GM18868 (cell line): ENCODE results near the gene CAMTA1.

Source experiments
- ATAC-seq: cut with Tn5 transposase; IDR thresholded peaks from one replicate; pipeline ENCODE4 v1.9.1; 2021; ENCODE audit warnings: mild to moderate bottlenecking, moderate library complexity; ENCODE audit not compliant: unreplicated experiment

CAMTA1 gene

GRCh38 chr1:6995789-6996188 is 210.5 kb downstream of the CAMTA1 start:
- ATAC-seq = no peak

GRCh38 chr1:6996371-6996770 is 211.1 kb downstream of the CAMTA1 start:
- no peak for ATAC-seq

- no peak for ATAC-seq
Measured at GRCh38 chr1:6996866-6997265, 211.6 kb downstream of the CAMTA1 start.

DNA sequence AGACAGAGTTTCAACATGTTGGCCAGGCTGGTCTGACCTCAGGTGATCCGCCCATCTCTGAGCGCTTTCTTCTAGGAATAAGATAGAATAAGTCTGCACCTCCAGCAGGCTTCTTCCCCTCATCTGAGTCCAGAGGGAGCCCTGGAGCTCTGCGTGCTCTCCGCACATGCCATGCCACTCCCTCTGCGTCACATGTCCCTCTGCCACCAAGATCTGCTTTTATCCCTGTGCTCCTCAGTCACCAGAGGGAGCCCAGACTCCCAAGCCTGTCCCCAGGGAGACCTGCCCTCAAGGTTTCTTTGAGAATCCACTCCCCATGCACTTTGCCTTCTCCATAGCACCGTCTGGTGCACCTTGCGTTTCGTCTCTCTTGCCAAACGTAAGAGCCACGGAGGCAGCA is 213.0 kb downstream of the CAMTA1 start:
- ATAC-seq = no peak

DNA sequence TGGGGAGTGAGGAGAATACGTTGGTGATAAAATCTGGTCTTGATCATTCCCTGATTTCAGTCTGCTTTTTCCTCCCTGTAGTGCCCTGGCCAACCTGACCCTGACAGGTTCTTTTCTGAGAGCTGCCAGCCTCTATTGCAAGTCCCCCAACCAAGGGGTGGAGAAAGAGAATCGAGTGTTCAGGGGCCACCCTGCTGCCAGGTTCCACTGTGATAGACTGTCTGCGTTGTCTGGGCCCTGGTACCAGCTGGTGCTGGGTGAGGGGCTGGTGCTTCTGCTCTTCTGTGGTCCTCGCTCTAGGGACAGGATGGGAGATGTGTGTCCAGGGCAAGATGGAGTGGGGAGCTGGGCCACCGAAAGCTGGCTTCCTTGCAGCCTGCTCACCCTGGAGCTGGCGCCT is 214.6 kb downstream of the CAMTA1 start:
- no peak for ATAC-seq

DNA sequence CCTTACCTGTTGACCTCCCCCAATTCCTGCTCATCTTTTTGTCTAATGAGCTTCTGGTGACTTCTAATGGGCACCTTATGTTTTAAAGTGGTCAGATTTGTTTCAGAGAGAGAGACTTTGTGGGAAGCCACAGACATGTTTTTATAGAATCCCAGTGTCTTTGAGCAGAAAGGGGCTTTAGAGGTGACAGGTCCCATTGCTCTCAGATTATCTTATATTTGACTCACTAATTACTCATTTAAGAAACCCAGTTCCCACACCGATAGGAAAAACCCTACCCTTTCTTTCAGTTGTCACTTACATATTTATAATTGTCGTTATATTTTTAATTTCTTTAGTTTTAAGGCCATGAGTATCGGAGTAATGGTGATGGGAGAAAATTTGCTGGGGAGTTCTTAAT is 215.5 kb downstream of the CAMTA1 start:
- ATAC-seq = no peak

- ATAC-seq = no peak
Measured at GRCh38 chr1:7002728-7003127, 217.5 kb downstream of the CAMTA1 start.

DNA sequence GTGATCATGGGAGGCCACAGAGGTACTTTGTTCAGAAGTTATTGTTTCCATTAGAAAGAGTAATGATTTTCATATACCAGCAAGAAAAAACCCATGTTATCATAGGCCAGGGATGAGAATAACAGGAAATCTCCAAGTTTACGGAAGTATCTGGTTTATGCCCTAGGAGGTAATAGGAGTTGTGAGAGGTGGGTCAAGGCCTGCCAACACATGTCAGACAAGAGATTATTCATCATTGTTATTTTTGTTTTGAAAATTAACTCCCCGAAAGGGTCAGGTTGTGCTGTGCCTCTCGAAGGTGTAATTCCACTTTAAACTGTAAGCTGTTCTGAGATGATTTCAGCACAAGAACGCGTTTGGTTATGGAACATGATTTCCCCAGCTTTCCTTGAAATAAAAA is 218.4 kb downstream of the CAMTA1 start:
- ATAC-seq = no peak

DNA sequence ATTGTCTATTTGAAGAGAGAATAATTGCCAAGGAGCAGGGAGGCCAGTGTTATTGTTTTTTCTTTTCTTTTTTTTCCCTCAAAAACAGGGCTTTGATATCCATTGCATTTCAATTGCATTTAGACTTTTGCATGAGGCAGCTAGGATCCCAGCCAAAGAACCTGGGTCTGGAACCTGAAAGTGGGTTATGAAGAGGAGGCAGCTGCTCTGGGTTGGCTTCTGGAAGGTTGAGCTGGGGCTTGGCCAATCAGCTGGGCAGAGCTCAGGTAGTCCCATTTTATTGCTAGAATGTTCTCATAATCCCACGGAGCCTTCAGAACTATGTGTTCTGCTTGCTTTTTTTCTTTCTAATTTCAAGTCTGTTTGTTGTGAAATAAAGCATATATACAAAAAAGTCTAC is 218.9 kb downstream of the CAMTA1 start:
- no peak for ATAC-seq

GRCh38 chr1:7005762-7006161 is 220.5 kb downstream of the CAMTA1 start:
- ATAC-seq = no peak

DNA sequence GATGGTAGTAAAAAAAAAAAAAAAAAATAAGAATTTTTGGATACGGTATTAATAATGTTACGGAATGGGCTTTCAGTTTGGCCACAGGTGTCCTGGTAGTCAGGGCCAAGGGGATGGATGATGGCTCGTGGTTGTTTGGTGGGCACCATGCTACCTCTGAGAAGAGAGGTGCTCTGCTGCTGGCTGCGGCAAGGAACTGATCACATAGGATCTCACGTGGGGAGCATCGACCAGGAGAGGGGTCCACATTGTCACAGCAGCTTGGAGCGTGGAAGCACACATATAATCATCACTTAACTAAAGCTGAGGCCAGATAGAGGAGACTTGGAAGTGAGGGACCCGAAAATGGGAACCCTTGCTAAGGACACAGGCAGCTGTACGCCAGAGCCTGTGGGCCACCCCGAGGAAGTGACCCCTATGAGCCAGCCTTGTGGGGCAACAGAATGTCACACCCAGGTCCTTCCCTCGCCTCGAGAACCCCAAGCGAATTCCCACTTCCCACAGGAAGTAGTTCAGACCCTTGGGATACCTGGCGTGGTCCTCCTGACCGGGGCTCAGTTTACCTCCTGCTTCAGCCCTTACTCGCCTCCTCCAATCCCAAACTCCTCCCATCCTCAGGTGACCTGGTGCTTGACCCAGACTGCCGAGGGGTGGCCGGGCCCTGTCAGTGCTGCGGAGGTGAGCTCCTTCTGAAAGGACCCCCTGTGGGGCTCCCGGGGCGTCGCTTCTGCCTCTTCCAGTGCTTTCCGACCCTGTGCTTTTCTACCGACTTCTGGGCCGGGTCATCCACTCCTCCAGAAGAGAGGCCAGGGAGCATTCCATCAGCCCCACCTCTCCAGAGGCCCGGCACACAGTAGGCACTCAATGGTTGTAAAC is 222.0 kb downstream of the CAMTA1 start:
- ATAC-seq = no peak

DNA sequence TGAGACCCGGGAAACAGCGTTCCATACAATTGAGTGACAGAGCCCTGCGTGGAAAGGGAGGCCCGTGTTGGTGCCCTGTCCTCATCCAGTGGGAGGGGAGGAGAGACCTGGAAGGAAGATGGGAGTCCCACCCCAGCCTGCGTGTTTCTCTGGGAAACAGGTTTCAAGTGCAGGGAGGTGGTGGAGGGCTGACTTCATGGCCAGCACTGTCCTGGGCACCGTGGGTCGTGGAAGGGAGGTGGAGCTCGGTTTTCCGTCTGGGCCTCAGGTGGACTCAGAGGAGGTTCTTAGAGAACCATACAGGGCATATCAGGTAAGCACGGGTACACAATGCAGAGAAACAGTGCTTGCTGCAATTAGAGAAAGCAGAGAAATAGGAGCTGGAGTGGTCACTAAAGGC is 222.6 kb downstream of the CAMTA1 start:
- no peak for ATAC-seq

DNA sequence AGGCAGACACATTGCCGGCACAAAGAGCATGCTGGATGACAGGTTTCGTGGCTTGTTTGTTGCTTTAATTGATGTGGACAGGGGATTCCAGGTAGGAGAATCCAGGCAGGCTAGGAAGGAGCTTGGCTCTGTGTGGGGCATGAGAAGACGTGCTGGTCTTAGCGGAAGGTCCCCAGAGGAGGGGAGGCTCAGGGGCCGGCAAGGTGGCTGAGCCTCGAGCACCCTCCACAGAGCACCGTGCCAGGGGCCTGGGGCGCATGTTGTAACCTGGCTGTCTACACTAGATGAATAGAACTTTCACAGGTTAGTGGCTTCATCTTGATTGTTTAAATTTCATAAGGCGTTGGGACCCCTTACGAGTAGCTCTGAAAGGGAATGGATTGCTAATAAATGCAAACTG is 223.1 kb downstream of the CAMTA1 start:
- no peak for ATAC-seq

- ATAC-seq = no peak
Measured at GRCh38 chr1:7008975-7009740, 223.9 kb downstream of the CAMTA1 start.

DNA sequence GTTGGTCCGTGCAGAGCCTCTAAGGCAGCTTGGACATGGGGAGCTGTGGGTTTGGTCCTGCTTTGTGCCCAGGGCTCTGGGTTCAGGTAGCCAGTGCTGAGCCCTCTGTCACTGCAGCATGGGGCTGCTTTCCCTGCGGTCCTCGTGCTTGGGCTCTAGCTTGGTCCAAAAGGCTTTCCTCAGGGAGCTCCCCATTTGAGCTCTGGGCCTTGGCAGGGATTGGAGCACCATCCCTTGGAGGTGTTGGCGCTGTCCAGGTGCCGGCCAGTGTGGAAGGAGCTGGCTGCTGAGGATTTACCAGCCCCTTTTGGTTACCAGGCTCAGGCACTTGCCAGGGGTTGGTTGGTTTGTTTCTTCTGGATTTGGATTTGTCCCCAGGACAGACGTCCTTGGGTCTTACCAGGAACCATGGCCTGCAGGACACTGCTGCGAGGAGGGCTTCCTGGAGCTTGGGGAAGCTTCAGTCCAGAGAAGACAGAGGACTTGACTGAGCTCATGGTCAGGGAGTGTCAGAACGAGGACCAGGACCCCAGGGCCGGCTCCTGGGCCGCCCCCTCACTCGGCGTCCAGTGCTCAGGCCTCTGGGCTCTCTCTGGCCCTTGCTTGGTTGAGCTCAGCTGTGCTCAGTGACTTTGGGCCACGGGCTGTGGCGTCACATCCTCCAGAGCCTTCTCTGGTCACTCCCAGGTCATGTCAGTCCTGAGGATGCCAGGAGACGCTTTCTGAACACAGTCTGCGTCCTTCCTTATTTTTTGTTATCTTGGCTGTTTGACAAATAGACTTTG is 224.7 kb downstream of the CAMTA1 start:
- ATAC-seq = no peak

DNA sequence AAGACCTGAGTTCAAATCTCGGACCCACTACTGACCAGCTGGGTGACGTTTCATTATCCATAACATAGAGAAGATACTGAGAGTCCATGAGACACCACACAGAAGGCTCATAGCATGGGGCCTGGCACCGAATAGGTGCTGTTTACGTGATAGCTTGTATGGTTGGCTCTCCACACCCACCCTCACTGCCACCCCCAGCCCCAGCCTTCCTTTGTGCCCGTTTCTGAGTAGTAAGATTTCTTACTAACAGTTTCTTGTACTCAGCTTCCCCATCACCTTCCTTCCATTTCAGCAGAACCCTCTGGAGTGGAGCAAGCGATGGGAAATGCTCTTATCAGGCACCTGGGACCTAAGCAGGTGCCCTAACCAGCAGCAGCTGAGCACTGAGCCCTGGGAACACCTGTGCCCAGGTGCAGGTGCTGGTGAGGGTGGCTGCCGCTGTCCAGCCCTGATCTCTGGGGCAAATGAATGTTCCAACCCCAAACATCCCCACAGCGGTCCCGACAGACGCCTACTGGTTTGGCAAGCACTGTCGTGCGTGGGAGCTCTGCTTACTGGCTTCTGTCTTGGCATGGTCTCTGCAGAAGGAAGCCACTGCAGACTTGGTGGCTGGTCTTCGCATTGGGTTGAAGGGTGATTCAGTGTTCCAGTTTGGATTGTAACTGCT is 225.4 kb downstream of the CAMTA1 start:
- no peak for ATAC-seq

DNA sequence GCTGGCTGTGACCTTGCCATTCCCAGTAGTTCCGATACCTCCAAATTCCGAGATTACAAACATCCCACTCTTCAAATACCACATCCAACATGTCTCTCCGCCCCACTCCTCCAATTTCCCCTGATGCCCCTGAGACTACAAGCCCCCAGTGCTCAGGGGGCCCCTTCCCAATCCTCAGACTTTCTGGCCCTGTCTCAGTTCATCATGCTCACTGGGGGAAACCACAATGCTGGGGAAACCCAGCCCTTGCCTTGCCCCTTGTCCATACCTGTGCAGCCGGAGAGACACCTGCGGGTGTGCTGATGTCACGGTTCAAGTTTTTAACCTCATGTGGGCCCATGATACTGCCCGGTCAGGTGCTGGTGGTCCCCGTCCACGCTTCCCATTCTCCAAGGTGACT is 226.6 kb downstream of the CAMTA1 start:
- no peak for ATAC-seq

- no peak for ATAC-seq
Measured at GRCh38 chr1:7012461-7012924, 227.2 kb downstream of the CAMTA1 start.

DNA sequence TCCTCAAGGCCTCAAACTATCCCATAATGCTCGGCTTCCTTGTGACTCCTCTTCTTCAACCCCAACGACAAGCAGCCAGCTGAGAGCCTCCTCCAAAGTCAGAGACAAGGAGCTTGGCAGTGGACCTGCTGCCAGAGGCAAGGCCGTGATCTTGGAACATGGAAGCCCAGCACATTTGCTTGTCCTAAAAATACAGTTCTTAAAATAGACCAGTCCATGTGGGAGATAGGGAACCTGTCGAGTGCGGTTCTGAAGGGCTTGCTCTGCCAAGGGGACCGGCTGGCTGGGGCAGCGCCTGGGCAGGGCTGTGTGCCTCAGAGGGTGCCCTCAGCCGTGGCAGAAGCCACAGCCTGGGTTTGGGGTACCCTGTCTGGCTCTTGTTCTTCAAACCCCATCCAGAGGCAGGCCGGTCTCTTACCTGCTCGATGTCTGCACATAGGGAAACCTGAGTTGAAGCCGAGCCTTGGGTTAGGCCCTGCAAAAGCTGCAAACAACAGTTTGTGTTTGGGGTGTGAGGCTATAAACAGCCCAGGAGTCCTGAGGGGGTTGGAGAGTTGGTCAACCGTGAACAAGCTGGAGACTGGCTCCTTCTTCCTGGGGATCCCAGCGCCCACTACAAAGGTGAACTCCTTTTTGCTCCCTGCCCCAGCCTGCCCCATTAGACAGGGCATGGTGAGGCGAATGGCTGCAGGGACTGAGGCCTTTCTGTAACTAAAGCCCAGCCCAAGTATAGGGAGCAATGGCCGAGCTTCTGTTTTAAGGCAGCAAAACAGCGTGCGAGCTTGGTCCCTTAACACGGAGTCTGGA is 228.8 kb downstream of the CAMTA1 start:
- no peak for ATAC-seq

- ATAC-seq = no peak
Measured at GRCh38 chr1:7014640-7014930, 229.3 kb downstream of the CAMTA1 start.
